ES-I3 (cell line): Measurements from ENCODE around the gene HES1.
"Not testable (repeated sequence)": the region's sequence is repeated elsewhere in the genome, so short reads cannot be mapped to it uniquely, and the experiment has no call there.

Experiments
- H3K36me3 ChIP-seq: 2 replicates; pipeline ENCODE4 v1.6.1; 2013; ENCODE audit warnings: mild to moderate bottlenecking, low read length, control low read depth, moderate library complexity; ENCODE audit not compliant: insufficient read depth
- H3K4me1 ChIP-seq: 2 replicates; pipeline ENCODE4 v1.6.1; 2013; ENCODE audit warnings: mild to moderate bottlenecking, control low read depth, low read length; ENCODE audit not compliant: insufficient read depth
- H3K9ac ChIP-seq: 2 replicates; pipeline ENCODE4 v1.6.1; 2013; ENCODE audit warnings: low read depth, mild to moderate bottlenecking, low read length, moderate library complexity
- H3K9me3 ChIP-seq: 2 replicates; pipeline ENCODE4 v1.6.1; 2013; ENCODE audit warnings: mild to moderate bottlenecking, low read length, moderate library complexity; ENCODE audit not compliant: control insufficient read depth, insufficient read depth

The HES1 gene, protein sequence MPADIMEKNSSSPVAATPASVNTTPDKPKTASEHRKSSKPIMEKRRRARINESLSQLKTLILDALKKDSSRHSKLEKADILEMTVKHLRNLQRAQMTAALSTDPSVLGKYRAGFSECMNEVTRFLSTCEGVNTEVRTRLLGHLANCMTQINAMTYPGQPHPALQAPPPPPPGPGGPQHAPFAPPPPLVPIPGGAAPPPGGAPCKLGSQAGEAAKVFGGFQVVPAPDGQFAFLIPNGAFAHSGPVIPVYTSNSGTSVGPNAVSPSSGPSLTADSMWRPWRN

DNA sequence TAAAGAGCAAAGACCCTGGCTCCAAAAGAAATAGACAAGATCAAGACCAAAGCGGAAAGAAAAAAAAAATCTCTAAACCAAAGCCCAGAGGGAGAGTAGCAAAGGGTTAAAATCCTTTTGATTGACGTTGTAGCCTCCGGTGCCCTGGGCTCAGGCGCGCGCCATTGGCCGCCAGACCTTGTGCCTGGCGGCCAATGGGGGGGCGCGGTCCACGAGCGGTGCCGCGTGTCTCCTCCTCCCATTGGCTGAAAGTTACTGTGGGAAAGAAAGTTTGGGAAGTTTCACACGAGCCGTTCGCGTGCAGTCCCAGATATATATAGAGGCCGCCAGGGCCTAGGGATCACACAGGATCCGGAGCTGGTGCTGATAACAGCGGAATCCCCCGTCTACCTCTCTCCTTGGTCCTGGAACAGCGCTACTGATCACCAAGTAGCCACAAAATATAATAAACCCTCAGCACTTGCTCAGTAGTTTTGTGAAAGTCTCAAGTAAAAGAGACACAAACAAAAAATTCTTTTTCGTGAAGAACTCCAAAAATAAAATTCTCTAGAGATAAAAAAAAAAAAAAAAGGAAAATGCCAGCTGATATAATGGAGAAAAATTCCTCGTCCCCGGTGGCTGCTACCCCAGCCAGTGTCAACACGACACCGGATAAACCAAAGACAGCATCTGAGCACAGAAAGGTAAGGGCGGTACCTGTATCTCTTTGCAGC is at the start of gene HES1:
Gene HES1 (plus strand): TSS at position 343 of the 713 bp plus-strand sequence. CDS start 233 bp downstream, at position 576.
- no peaks in the 10 kb centered on the region for H3K36me3 ChIP-seq
- peak within 1 kb of the TSS; percentile 52 for H3K9ac ChIP-seq
- peaks cover 30% of the 10 kb centered on the region for H3K4me1 ChIP-seq
- no peaks in the 10 kb centered on the region for H3K9me3 ChIP-seq

DNA sequence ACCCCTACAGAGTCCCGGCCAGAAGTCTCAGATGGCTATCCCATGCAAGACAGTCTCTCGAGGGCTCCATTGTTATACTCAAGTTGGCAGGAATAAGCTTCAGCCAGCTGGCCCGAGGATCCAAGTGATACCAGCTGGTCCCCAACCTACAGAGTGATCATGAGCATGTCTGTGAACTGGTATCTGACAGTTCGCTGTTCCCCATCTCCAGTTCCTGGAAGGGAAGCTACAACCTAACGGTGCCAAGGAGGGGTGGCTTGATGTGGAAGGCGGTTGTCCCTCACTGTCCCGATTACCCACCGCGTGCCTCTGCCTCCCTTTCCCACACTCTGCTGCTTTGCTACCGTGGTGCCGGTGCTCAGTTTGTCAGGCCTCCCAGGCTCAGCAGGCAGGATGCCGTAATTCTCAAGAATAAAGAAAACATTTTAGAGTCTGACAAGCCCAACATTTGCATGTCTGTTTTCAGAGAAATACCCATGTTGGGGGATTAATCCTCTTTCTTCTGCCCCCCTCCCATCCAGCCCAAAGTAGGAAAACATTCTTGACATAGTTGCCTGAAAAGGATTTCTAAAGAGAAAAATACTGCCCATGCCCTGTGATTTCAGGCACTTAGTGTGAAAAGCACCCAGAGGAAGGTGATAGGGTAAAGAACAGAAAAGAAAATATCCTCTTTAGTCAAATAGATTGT is 49.4 kb upstream of the HES1 start:
- Histone ChIP-seq H3K9ac (no peak overlapping the region), H3K36me3 (no peaks in the 10 kb centered on the region), H3K9me3 (no peaks in the 10 kb centered on the region), H3K4me1 (peaks cover 46% of the 10 kb centered on the region)

DNA sequence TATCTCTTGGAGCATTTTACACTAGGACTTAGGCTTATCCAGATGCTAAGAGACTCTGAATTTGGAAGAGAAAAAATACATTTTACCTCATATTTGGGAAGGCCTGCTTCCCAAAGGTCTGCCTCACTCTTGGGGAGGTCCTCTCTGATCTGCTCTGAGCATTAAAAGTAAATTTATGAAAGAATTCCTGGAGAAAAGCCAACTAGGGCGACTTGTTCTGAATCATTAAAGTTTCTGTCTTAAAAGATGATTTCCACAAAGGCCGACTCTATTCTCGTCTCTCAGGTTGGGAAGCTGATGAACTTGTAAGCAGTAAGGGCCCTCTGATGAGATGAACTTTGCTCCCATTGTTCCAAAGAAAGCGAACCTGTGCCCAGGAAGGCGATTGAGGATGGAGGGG is 48.7 kb upstream of the HES1 start:
- Histone ChIP-seq H3K9me3 (no peaks in the 10 kb centered on the region), H3K4me1 (peaks cover 46% of the 10 kb centered on the region), H3K36me3 (no peaks in the 10 kb centered on the region), H3K9ac (no peak overlapping the region)

DNA sequence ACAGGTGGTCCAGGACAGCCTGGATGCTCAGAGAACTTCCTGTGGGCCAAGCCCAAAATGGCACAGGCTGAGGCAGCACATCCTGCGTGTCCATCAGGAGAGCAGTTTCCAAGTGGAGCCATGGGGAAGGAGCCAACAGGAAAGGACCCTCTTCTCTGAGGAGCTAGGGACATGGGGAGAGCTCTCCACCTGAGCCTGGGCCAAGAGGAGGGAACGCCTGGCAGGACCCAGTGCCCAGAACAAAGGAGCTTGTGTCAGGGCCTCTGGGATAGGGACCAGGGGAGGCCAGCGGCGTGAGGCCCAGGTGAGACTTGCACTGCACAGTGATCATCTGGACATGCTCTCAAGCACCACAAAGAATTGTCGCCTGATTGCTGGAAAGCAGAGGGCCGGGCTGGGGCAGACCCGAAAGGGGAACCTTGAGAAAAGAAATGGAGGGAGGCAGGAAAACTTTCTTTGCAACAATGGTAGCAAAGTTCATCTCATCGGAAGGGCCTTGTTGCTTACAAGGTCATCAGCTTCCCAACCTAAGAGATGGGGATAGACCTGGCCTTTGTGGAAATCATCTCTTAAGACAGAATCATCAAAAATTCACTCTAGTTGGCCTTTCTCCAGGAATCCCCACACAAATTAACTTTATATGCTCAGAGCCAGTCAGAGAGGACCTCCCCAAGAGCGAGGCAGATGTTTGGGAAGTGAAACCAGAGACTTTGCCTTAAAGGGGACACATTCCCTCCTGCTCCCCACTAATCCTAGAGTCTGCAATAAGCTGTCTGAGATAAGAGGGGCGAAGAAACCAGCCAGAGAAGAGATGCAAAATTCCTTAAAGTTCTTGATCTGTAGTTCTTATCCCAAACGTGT is 47.7 kb upstream of the HES1 start:
- Histone ChIP-seq H3K9me3 (no peaks in the 10 kb centered on the region), H3K36me3 (no peaks in the 10 kb centered on the region), H3K9ac (no peak overlapping the region), H3K4me1 (peaks cover 46% of the 10 kb centered on the region)

DNA sequence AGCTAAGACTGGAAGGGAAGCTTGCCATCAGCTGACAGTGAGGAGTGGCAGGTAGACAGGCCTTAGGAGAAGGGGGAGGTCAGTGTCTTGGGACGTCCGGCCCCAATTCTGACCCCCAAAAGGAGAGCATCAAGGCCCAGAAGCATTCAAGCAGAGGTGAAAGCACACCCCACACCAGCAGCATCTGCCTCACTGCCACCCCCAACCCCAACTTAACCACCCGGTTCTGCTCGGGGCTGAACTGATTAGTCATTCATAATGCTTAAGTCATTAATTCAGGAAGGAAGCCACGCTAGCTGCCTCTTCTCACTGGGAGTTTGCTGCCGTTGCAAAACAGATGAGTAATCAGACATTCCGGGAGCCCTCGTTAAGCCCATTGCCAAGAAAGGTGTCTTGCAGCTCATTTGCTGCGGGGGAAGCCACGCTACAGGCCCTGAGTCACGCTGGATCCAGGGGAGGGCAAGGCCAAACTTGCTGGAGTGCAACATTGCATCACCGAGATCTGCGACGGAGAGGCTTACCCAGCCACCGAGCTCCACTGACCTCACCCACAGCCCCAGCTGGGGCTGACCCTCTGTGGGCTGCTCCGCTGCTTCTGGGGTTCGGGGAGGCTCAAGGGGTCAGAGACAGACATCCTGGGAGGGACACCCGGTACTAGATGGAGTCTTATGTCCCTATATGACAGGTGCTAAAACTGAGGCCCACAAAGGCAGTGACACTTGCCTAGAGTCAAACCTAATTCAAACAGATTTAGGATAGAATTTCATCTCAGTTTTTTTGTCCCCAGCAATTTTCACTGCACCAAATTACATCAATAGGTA is 46.4 kb upstream of the HES1 start:
- no peaks in the 10 kb centered on the region for H3K36me3 ChIP-seq
- peak overlapping the region; percentile 33; the same call in 1 of the 2 replicates for H3K9ac ChIP-seq
- peaks cover 46% of the 10 kb centered on the region for H3K4me1 ChIP-seq
- H3K9me3 ChIP-seq, result no peaks in the 10 kb centered on the region

DNA sequence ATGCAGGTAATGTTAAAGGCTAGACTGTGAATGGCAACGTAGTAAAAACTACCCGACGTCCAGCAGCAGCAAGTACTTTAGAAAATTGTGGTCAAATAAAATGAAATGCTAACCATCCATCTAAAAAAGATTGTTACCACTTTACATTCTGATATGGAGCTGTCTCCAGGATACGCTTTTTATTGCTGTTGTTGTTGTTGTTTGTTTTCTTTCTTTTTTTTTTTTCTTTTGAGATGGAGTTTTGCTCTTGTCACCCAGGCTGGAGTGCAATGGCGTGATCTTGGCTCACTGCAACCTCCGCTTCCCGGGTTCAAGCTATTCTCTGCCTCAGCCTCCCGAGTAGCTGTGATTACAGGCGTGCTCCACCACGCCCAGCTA is 45.8 kb upstream of the HES1 start:
- H3K9ac ChIP-seq, result peak overlapping the region; percentile 15; the same call in 1 of the 2 replicates
- H3K36me3 ChIP-seq, H3K9me3 ChIP-seq: not testable (repeated sequence)
- H3K4me1 ChIP-seq, result peaks cover 46% of the 10 kb centered on the region

DNA sequence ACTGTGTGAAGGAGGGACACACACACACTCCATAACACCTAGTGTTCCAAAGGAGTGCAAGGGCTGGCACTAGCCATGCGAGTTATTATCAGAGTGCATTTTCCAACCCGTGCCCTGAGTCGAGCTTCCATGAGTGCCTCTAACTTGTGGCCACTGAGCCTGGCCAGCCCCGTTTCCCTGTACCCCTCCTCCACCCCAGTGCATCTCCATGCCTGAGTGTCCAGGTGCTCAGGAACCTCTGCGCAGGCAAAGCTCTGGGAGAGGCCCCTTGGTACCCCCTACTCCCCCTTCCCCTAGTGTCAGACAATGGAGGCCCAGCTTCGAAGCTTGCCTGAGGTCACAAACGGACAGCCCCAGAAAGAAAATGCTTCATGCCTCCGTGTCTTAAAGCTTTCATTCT is 45.2 kb upstream of the HES1 start:
- Histone ChIP-seq H3K9ac (no peak overlapping the region), H3K4me1 (peaks cover 44% of the 10 kb centered on the region), H3K9me3 (no peaks in the 10 kb centered on the region), H3K36me3 (no peaks in the 10 kb centered on the region)

DNA sequence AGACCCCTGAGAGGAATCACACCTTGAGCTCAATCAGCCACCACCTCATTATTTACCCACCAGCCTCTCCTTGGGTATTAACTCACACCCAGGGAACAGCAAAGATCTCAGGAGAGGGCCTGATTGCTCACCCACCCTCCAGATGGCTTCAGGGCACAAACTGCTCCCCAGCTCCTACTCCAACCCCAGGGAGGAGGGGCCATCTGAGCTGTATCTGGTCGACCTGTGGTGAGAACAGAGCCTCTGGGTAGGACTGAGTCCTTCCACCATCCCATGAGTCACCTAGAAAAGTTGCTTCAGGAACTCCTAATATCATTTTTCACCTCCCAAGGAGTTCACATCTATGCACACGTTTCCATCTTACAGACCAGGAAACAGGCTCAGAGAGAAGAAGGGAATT is 44.8 kb upstream of the HES1 start:
- H3K4me1 ChIP-seq, result peaks cover 42% of the 10 kb centered on the region
- H3K9me3 ChIP-seq, result no peaks in the 10 kb centered on the region
- H3K9ac ChIP-seq, result no peak overlapping the region
- H3K36me3 ChIP-seq, result no peaks in the 10 kb centered on the region

DNA sequence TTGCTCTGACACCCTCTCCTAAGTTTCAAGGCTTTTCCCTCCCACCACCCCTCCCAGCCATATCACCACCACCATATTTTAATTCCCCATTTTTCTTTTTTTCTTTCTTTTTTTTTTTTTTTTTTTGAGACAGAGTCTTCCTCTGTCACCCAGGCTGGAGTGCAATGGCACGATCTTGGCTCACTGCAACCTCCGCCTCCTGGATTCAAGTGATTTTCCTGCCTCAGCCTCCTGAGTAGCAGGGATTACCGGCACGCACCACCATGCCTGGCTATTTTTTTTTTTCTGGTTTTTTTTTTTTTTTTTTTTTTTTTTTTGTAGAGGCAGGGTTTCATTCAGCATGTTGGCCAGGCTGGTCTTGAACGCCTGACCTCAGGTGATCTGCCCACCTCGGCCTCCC is 44.1 kb upstream of the HES1 start:
- peaks cover 36% of the 10 kb centered on the region for H3K4me1 ChIP-seq
- H3K9me3 ChIP-seq, H3K9ac ChIP-seq, H3K36me3 ChIP-seq: not testable (repeated sequence)

DNA sequence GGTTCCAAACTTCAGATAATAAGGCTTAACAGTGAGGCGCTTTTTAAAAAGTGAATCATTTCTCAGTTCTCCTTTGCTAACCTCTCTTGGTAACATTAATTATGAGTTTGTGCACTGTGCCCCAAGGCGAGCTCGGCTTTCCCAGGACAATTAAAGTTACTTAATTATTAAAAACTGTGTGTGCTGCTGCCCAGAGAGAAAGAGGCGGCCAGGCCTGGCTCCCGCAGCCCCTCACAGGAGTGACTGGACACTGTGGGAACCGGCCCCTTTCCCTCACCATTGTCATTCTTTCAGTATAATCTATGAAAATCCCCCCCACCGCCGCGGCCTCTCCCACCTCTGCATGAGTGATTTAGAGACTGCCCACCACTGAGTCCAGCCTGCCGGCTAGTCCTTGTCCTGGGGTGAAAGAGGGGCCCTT is 43.1 kb upstream of the HES1 start:
- Histone ChIP-seq H3K36me3 (no peaks in the 10 kb centered on the region), H3K4me1 (peaks cover 36% of the 10 kb centered on the region), H3K9ac (no peak overlapping the region), H3K9me3 (no peaks in the 10 kb centered on the region)

DNA sequence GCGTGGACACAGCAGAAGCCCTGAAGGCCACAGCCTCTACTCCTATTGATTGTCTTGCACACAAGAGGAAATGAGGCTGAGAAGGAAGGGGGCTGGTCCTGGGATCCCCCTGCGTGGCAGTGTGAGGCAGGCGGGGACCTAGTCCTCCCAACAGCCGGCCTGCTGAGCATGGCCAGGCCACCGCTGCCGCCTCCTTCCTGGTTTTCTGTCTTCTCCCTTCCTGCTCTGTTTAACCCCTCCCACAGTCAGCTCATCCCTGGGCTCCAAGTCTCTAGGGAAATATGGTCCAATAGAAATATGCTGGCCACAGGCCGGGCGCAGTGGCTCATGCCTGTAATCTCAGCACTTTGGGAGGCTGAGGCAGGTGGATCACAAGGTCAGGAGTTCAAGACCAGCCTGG is 42.1 kb upstream of the HES1 start:
- H3K9ac ChIP-seq, result no peak overlapping the region
- H3K9me3 ChIP-seq, result no peaks in the 10 kb centered on the region

DNA sequence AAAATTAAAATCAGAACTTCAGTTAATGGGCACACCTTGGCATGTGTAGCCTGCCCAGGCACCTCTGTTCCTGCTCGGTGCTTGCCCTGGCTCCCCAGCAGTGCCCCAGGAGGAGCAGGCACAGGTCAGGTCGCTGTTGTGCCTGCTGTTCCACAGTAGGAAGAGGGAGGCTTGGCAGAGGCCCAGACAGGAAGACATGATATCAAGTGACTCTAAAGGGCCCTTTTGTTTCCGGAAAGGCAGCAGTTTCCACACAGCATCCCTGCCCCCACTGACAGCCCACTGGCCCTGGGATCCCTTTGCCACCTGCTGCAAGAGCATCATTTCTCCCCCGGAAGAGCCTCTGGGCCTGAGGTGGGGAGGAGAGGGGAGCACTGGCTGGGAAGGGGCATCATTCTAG is 40.5 kb upstream of the HES1 start:
- H3K36me3 ChIP-seq, result no peaks in the 10 kb centered on the region
- H3K9me3 ChIP-seq, result no peaks in the 10 kb centered on the region
- H3K4me1 ChIP-seq, result peaks cover 30% of the 10 kb centered on the region
- H3K9ac ChIP-seq, result no peak overlapping the region

More for the DNA sequence above, 42.1 kb upstream of the HES1 start:
- Histone ChIP-seq H3K4me1 (peaks cover 42% of the 10 kb centered on the region), H3K36me3 (no peaks in the 10 kb centered on the region)

DNA sequence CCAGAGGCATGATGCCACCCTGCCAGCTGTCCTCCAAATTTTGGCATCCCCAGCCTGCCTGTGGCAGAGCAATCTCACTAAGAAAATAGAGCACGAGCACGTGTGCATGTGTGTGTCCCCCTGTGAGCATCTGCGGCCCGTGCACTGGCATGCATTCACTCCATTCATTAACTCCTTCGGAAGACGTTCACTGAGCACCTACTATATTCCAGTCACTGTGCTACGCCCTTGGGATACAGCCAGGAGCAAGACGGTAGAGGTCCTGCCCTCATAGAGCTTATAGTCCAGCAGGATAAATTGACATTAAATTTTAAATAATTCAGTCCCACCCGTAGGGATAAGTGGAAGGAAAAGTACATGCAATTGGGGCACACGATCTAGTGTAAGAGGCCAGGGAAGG is 40.0 kb upstream of the HES1 start:
- H3K36me3 ChIP-seq, result no peaks in the 10 kb centered on the region
- peaks cover 26% of the 10 kb centered on the region for H3K4me1 ChIP-seq
- H3K9me3 ChIP-seq, result no peaks in the 10 kb centered on the region
- H3K9ac ChIP-seq, result no peak overlapping the region
